ENCODE measurements around the gene WASHC2C.
"Not testable (repeated sequence)": the region's sequence is repeated elsewhere in the genome, so short reads cannot be mapped to it uniquely, and the experiment has no call there.

The WASHC2C gene

DNA sequence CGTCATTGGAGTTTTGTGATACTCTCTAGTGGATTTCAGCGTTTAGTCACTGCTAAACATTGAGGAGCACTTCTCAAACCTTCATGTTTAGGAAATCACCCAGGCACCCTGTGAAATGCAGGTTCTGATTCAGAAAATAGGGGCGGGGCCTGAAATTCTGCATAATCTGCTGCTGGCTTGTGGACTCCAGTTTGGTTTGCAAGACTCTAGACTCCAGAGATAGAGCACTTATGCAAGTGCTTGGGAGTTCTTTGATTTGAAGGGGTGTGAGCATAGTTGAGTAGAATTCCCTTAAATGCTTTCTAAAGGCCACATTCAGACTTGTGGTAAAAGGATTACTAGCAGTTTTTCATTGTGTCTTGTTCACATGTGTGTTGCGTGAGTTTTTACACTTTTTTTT, 41.3 kb downstream of the WASHC2C start:
- in situ Hi-C loops (cut with MboI; ENCODE audit: low sequenced_read_pairs), result not testable (repeated sequence)

DNA sequence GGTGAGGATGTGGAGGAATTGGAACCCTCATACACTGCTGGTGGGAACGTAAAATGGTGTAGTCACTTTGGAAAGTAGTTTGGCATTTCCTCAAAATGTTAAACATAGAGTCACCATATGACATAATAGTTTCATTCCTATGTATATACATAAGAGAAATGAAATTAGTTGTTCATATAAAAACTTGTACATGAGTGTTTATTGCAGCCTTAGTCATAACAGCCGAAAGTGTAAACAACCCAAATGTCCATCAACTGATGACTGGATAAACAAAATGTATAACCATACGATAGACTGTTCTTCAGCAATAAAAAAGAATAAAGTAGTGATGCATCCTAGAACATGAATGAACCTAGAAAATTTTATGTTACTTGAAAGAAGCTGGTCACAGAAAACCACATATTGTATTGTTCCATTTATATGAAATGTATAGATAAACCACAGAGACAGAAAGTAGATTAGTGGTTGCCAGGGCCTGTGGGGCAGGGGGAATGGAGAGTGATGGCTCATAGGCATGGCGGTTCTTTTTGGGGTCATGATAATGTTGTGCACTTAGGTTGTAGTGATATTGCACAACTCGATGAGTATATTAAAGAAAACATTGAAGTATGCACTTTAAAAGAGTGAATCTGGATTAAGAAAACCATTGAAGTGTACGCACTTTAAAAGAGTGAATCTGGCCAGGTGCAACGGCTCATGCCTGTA, 44.8 kb downstream of the WASHC2C start:
- in situ Hi-C loops (cut with MboI; ENCODE audit: low sequenced_read_pairs), result not testable (repeated sequence)

DNA sequence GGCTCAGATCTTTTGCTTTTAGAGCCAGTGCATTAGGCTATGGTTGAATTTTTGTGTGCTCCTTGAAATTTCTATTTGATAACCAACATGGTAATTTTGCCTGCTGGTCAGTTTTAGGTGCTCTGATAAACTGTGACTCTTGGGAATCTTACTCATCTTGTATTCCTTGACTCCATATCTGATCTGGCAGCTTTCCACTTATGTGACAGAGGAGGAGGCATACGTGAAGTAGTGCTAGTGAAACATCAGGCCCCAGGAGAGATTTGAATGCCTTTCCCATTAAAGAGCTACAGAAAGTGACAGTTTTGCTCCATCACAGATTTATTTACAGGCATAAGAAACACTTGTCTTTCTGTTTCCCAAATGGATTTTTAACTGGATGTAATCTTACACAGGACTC, 59.2 kb downstream of the WASHC2C start:
- in situ Hi-C loops (cut with MboI; ENCODE audit: low sequenced_read_pairs), result not testable (repeated sequence)

- in situ Hi-C loops (cut with MboI; ENCODE audit: low sequenced_read_pairs), result not testable (repeated sequence)
Measured at GRCh38 chr10:45787212-45787741, 60.2 kb downstream of the WASHC2C start.

DNA sequence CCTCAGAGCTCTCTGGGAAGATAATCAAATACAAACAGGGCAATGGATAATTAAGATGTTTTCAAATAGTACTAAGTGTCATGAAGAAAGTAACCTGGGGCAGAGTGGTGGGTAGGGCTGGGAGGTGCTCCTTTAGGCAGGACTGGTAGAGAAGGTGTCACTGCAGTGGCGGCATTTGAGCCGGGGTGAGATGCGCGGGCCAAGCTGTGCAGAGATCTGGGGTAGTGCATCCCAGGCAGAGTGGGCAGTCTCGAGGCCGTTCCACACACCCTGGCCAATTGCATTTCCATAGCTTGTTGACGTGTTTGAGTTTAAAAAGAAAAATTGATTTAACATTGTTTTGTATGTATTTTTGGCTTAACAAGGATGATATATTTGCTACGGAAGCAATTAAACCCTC, 62.9 kb downstream of the WASHC2C start:
- in situ Hi-C loops (cut with MboI; ENCODE audit: low sequenced_read_pairs), result not testable (repeated sequence)

DNA sequence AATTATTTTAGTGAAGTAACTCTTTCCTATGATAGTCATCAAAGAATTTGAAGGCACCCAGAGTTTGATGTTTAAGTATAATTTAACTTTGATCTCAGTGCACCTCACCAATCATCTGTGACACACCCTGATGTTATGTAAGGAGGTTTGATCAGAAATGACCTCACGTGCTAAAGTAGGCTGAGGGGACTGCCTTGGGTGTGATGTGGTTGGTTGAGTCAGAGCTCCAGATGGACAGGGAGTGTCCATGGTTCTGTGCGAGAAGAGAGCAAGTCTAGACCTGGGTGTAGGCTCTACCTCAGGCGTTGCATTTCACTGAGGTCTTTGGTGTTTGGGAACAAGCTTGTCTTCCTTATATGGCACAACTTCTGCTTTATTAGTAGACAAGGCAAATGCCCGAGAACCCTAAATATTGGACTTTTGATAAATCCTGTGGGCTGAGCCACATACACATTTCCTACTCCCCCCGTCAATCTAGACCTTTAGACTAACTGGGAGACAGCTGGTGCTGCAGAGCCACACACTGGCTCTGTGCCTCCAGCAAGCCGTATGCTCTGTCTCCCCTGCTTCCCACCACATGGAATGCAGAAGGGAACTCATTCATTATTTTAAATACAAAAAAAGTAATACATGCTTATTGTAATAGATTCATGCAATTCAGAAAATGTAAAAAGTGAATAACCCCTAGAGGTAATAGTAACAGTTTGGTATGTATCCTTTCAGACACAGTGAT, 63.8 kb downstream of the WASHC2C start:
- in situ Hi-C loops (cut with MboI; ENCODE audit: low sequenced_read_pairs), result not testable (repeated sequence)

GRCh38 chr10:45794761-45795160, 67.7 kb downstream of the WASHC2C start:
- in situ Hi-C loops (cut with MboI; ENCODE audit: low sequenced_read_pairs), result not testable (repeated sequence)

DNA sequence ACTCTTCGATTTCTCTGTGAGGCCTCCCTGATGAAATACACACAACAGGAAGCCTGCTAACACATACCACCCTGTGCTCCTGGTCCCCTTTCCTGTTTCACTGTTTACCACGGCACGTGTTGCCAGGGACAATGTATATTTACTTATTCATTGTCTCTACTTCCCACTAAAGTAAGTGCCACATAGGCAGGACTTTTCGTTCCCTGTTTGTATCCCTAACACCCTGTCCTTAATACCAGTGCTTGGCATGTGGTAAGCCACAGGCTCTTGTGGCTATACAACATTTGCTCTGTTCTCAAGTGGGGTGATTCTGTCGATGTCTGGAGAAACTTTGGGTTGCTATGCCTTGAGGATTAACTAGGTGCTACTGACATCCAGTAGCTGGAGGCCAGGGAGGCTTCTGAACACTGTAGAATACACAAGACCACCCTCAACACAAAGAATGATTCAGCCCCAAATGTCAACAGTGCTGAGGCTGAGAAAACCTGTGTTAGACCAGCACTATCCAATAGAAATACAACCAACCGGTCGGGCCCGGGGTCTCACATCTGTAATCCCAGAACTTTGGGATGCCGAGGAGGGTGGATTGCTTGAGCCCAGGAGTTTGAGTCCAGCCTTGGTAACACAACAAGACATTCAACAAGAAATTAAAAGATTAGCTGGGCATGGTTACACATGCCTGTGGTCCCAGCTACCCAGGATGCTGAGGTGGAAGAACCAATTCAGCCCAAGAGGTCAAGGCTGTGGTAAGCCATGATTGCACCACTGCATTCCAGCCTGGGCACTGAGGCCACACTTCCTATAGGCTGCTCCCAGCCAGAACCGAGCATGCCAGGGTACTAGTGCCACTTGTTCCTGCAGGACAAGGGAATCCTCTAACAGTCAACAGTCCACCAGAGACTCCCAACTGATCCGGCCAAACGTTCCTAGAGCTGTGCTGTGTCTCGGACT, 76.3 kb downstream of the WASHC2C start:
- in situ Hi-C loops (cut with MboI; ENCODE audit: low sequenced_read_pairs), result not testable (repeated sequence)

DNA sequence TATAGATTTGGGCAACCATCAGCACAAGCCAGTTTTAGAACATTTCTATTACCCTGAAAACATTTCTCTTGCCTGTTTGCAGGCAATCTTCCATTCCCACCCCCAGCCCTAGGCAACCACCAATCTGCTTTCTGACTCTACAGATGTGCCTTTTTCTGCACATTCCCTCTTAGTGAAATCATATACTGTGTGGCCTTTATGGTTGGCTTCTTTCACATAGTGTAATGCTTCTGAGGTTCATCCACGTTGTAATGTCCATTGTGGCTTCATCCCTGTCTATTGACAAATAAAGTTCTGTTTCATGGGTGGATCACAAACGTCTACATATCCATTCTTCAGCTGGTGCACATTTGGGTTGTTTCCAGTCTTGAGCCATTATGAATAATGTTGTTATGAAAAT, 77.9 kb downstream of the WASHC2C start:
- in situ Hi-C loops (cut with MboI; ENCODE audit: low sequenced_read_pairs), result not testable (repeated sequence)

GRCh38 chr10:45809837-45810236, 82.8 kb downstream of the WASHC2C start:
- in situ Hi-C loops (cut with MboI; ENCODE audit: low sequenced_read_pairs), result no loop called here

- in situ Hi-C loops (cut with MboI; ENCODE audit: low sequenced_read_pairs), result no loop called here
Measured at GRCh38 chr10:45811075-45811474, 84.0 kb downstream of the WASHC2C start.

- in situ Hi-C loops (cut with MboI; ENCODE audit: low sequenced_read_pairs), result not testable (repeated sequence)
Measured at GRCh38 chr10:45812959-45813358, 85.9 kb downstream of the WASHC2C start.

GRCh38 chr10:45814146-45814545, 87.1 kb downstream of the WASHC2C start:
- in situ Hi-C loops (cut with MboI; ENCODE audit: low sequenced_read_pairs), result not testable (repeated sequence)

DNA sequence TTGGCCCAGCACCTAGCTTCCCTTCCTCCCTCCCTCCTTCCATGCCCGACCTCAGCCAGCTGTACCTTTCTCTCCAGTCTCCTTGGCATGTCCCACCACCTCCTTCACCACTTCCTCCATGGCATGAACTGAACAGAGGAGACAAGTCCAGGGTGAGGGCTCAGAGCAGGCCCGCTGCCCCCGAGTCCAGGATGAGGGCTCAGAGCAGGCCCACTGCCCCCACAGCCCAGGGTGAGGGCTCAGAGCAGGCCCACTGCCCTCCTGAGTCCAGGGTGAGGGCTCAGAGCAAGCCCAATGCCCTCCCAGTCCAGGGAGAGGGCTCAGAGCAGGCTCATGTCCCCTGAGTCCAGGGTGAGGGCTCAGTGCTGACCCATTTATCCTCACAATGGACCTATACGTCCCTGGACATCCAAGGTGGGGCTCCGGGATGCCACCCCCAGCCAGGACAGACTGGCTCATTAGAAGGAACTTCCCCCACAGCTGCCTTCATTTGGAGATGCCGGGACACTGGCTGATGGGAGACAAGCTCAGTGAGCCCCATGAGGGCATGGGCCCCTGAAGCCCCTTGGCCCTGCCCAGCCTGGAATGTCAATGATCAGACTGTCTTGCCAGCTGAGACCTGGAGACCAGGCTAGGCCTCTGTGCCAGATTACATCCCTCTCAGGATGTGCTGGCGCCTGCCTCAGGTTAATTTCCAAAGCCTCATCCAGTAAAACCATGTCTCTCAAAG, 90.2 kb downstream of the WASHC2C start:
- in situ Hi-C loops (cut with MboI; ENCODE audit: low sequenced_read_pairs), result no loop called here

DNA sequence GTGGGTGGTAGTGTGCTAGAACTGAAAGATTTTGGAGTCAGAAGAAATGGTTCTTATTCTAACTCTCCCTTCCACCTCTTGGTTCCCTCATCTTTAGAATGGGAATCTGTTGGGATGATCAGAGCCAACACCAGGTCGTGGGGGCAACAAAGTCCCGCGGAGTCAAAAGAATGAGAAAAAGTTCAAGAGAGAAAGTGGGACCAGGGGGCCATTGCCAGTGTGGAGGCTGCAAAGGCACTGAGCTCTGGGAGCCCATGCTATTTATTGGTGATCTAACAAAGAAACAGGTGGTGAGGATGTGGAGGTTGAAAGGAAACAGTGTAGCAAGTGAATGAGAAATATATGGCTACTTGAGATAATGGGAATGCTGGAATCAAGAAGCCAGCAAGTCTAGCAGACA, 90.8 kb downstream of the WASHC2C start:
- in situ Hi-C loops (cut with MboI; ENCODE audit: low sequenced_read_pairs), result no loop called here

DNA sequence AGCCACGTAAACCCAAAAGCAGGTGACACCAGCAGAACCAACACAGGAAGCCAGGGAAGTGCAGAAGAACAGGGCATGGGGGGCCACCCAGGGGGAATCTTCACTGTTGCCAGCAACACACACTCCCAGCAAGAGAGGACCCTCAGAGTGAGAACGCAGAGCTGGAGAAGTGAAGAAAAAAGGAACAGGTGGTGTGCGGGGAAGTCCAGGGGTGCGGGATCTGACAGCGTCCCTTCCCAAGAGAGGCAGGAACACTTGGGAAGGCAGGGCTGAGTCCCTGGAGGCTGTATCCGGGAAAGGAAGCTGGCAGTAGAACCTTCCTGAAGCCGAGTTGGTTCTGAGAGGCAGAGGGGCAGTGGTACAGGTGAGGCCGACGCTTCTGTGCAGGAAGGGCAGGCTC, 92.5 kb downstream of the WASHC2C start:
- in situ Hi-C loops (cut with MboI; ENCODE audit: low sequenced_read_pairs), result no loop called here

DNA sequence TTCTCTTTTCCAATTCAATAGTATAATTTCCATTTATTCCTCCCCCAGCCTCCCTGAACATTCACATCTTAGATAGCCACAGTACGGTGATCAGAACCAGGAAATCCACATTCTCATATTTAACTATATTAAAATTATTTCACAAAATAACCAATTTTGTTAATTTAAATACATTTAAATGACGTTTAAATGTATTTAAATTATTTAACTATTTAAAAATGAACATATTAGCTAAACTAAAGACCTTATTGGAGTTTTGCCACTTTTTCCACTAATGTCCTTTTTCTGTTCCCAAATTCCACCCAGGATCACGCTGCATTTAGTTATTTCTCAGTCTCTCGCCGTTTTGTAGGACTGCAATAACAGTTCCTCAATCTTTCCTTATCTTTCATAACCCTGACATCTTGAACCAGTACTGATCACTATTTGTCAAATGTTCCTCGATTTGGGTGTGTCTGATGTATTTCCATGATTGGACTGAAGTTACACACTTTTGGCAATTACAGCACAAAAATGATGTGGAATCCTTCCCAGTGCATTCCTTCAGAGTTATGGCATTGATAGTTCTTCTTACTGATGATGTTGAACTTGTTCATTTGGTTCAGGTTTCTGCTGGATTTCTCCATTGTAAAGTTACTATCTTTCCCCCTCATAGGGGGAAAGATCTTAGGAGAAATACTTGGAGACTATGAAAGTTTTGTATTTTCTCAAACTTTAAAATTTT, 93.2 kb downstream of the WASHC2C start:
- in situ Hi-C loops (cut with MboI; ENCODE audit: low sequenced_read_pairs), result not testable (repeated sequence)

DNA sequence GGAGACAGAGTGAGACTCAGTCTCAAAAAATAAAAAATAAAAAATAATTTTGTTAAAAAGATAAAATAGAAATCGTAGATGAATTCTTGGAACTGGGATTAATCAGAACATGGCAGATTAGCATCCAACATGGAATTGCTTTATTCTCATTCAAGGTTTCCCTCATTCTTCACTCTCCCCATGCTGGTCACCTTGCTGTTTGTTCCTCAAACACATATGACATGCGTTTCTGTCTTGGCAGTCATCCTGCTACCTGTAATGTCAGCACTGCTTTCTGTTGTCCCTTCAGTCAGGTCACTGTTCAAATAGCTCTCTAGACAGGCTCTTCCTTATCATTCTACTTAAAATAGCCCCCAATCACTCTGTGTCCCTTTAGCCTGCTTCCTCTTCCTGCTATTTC, 95.9 kb downstream of the WASHC2C start:
- in situ Hi-C loops (cut with MboI; ENCODE audit: low sequenced_read_pairs), result not testable (repeated sequence)
